ENCODE measurements around the gene PERM1. TPM values are rescaled to one million over a fixed set of nuclear protein-coding genes. Genes with fewer than 3 reads are reported as not detected.

Gene PERM1, protein sequence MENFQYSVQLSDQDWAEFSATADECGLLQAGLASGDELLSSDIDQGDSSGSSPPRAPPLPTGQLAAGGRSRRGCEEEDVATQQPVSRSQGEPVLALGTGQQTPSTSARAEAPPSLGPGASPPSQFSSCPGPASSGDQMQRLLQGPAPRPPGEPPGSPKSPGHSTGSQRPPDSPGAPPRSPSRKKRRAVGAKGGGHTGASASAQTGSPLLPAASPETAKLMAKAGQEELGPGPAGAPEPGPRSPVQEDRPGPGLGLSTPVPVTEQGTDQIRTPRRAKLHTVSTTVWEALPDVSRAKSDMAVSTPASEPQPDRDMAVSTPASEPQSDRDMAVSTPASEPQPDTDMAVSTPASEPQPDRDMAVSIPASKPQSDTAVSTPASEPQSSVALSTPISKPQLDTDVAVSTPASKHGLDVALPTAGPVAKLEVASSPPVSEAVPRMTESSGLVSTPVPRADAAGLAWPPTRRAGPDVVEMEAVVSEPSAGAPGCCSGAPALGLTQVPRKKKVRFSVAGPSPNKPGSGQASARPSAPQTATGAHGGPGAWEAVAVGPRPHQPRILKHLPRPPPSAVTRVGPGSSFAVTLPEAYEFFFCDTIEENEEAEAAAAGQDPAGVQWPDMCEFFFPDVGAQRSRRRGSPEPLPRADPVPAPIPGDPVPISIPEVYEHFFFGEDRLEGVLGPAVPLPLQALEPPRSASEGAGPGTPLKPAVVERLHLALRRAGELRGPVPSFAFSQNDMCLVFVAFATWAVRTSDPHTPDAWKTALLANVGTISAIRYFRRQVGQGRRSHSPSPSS
- 0.09 to 0.16 TPM (median 0.15 TPM) in 5 replicates for total RNA-seq (2022; extraction: Qiagen RNA extraction; ENCODE audit: low read depth)

GRCh38 chr1:981955-982558 is at the start of gene PERM1:
PERM1 (minus strand) TSS chr1:982093; CDS start chr1:981029, 1,064 bp downstream.

DNA sequence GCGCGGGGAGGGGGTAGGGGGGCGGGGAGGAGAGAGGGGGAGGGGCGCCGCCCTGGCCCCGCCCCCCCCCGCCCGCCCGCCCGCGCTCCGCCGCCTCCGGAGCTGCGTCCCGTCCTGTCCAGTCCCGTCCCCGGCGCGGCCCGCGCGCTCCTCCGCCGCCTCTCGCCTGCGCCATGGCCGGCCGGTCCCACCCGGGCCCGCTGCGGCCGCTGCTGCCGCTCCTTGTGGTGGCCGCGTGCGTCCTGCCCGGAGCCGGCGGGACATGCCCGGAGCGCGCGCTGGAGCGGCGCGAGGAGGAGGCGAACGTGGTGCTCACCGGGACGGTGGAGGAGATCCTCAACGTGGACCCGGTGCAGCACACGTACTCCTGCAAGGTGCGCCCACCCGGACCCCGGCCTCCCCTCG is 38.1 kb upstream of the PERM1 start, which contains the start of gene AGRN:
Gene AGRN, plus strand, starts transcription at position 121 of the 405 bp plus-strand sequence. Its CDS starts 53 bp downstream, at position 174.

DNA sequence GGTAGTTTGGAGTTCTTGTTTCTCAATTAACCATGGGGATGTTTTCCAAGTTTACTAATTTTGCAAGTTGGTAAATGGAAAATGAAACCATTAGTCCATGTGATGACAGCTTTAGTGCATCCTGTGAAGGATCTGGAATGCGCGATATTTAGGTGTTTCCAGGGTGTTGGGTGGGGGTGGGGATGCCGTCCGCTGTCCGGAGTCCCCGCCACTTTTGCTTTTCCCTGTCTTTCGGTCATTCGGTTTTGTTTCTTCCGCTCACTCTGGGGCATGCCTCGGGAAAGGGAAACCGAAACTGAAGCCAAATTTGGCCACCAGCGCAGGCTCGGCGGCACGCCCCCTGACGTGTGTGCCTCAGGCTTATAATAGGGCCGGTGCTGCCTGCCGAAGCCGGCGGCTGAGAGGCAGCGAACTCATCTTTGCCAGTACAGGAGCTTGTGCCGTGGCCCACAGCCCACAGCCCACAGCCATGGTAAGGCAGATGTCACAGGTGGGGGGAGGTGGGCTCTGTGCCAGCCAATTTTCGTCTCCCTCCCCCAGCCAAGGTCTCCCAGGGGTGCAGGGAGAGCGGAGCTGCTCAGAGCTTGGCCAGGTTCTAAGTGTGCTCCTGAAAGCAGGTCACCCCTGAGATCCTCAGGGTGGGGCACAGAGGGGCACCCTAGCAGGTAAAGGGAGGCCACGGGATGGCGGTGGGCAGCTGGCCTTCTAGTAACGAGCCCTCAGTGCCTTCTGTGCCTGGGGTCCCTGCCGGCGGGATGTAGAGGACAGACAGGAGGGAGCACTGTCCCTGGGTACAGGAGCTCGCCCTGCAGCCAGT is 31.4 kb upstream of the PERM1 start, which contains the start of gene ISG15:
Gene ISG15, plus strand, starts transcription at position 393 of the 817 bp plus-strand sequence. Its CDS starts 77 bp downstream, at position 470.

DNA sequence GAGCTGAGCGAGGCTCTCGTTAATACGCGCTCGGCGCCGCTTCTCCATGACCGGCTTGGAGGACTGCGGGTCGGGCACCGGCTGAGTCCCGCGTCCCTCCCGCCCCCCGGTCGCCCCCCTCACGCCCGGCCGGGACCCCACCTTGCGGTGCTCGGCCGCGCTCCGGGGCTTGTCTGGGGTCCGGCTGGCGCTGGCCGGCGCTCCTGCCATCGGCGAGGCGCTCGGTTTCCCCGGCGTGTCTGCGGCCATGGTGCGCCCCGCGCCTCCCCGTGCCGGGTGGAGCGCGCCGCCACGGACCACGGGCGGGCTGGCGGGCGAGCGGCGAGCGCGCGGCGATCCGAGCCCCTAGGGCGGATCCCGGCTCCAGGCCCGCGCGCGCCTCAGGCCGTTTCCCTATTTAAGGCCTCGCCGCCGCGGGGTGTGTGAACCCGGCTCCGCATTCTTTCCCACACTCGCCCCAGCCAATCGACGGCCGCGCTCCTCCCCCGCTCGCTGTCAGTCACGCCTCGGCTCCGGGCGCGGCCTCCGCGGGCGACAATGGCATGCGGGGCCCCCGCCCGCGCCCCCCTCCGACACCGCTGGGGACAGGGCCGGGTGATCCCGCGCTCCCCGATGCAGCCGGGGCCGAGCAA is 17.9 kb upstream of the PERM1 start, which contains the start of gene HES4:
Gene HES4, minus strand, starts transcription at position 373 of the 632 bp plus-strand sequence. Its CDS starts 124 bp downstream, at position 249.

GRCh38 chr1:966135-966703 is 15.7 kb downstream of the PERM1 start, which contains the start of gene PLEKHN1:
PLEKHN1 (plus strand) TSS chr1:966482; CDS start chr1:966532, 50 bp downstream.

DNA sequence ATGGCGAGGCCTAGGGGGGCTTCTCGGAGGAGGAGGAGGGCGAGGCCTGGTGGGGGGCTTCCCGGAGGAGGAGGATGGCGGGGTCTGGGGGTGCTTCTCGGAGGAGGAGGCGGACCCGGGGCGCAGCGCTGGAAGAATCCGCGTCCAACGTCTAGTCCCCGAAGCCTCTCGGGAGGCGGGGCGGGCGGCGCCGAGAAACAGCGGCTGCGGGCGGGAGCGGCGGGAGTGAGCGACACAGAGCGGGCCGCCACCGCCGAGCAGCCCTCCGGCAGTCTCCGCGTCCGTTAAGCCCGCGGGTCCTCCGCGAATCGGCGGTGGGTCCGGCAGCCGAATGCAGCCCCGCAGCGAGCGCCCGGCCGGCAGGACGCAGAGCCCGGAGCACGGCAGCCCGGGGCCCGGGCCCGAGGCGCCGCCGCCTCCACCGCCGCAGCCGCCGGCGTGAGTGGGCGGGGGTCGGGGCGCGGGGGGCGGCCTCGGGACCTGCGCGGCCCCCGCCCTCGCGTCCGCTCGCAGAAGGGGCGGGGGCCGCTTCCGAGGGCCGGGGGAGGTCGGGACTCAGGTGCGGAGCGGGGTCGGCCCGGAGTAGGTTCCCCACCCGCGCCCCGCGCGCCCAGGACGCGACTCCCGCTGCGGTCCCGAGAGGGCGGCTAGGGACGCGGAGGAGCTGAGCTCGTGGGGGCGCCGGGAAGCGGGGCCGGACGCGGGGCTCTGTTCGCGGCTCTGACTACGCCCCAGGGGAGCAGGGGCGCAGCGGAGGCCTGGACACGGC is 21.3 kb downstream of the PERM1 start, which contains the start of gene KLHL17:
Gene KLHL17, plus strand, starts transcription at position 222 of the 769 bp plus-strand sequence. Its CDS starts 110 bp downstream, at position 332.

GRCh38 chr1:958823-959730 is 22.8 kb downstream of the PERM1 start, which contains the start of gene NOC2L:
NOC2L (minus strand) TSS chr1:959256; CDS start chr1:959240, 16 bp downstream.

Other genes with a start within 250 kb of the PERM1 start
- 17.3 to 36.9 TPM (median 28.0 TPM) in 5 replicates for gene SAMD11, start 58.2 kb downstream of the PERM1 start, total RNA-seq (2022; extraction: Qiagen RNA extraction; ENCODE audit: low read depth)
- gene NOC2L, start 22.8 kb downstream of the PERM1 start, total RNA-seq (2022; extraction: Qiagen RNA extraction; ENCODE audit: low read depth) = 71.6 to 94.6 TPM (median 85.2 TPM) in 5 replicates
- gene KLHL17, start 21.5 kb downstream of the PERM1 start, total RNA-seq (2022; extraction: Qiagen RNA extraction; ENCODE audit: low read depth) = 7.7 to 18.6 TPM (median 16.8 TPM) in 5 replicates
- gene PLEKHN1, start 15.6 kb downstream of the PERM1 start, total RNA-seq (2022; extraction: Qiagen RNA extraction; ENCODE audit: low read depth) = 4.4 to 7.1 TPM (median 6.1 TPM) in 5 replicates
- 24.5 to 59.7 TPM (median 54.3 TPM) in 5 replicates for gene HES4, start 18.0 kb upstream of the PERM1 start, total RNA-seq (2022; extraction: Qiagen RNA extraction; ENCODE audit: low read depth)
- gene ISG15, start 31.4 kb upstream of the PERM1 start, total RNA-seq (2022; extraction: Qiagen RNA extraction; ENCODE audit: low read depth) = 18.0 to 26.2 TPM (median 22.7 TPM) in 5 replicates
- 101 to 135 TPM (median 119 TPM) in 5 replicates for gene AGRN, start 38.0 kb upstream of the PERM1 start, total RNA-seq (2022; extraction: Qiagen RNA extraction; ENCODE audit: low read depth)
- gene RNF223, start 92.2 kb upstream of the PERM1 start, total RNA-seq (2022; extraction: Qiagen RNA extraction; ENCODE audit: low read depth) = 0.16 to 0.58 TPM (median 0.39 TPM) in 5 replicates
- 11.5 to 16.4 TPM (median 12.5 TPM) in 5 replicates for gene C1orf159, start 134.0 kb upstream of the PERM1 start, total RNA-seq (2022; extraction: Qiagen RNA extraction; ENCODE audit: low read depth)
- not detected in 5 replicates for gene TTLL10, start 191.8 kb upstream of the PERM1 start, total RNA-seq (2022; extraction: Qiagen RNA extraction; ENCODE audit: low read depth)
- gene TNFRSF18, start 224.5 kb upstream of the PERM1 start, total RNA-seq (2022; extraction: Qiagen RNA extraction; ENCODE audit: low read depth) = 0.23 to 0.31 TPM in 2 of 5 replicates, not detected in the others
- gene TNFRSF4, start 232.1 kb upstream of the PERM1 start, total RNA-seq (2022; extraction: Qiagen RNA extraction; ENCODE audit: low read depth) = 0.17 TPM in 1 of 5 replicates, not detected in the others
- 110 to 131 TPM (median 118 TPM) in 5 replicates for gene SDF4, start 249.9 kb upstream of the PERM1 start, total RNA-seq (2022; extraction: Qiagen RNA extraction; ENCODE audit: low read depth)